NOMO-1 (cell line): ENCODE data around the gene PKM.
"Not testable (repeated sequence)": the region's sequence is repeated elsewhere in the genome, so short reads cannot be mapped to it uniquely, and the experiment has no call there.

Experiments used
- DNase-seq, 2 experiments: peaks; one replicate each; lab custom pipeline; 2025; ENCODE audit not compliant: unreplicated experiment in 2 of 2; lab: John Stamatoyannopoulos, UW

PKM gene

DNA sequence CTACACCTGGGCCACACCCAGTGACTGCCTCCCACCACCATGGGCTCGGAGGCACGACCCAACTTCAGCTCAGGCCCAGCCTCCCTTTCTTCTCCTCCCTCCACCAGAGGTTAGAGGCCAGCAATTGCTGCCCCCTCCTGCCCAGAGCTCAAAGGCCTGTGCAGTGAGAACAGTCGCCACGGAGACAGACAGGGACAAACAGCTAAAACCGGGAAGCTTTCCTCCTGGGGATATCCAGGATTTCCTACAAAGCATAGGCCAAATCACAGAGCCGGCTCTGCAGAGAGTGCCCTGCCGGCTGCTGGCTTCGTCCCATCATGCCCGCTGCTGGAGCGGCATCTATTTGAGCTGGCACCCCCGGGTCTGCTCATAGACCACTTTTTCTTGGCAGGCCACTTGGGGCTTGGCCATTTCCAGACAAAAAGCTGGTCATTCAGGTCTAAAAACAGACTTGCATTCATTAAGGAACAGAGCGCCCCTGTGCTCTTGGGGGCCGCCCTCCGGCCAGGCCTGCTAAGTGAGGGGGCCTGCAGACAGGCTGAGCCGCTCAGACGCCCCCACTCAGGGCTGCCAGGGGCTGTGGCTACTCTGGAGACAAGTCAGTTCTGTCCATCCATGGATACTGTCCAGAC is 50.9 kb downstream of the PKM start:
- DNase-seq: no peak

- no peak for DNase-seq
Measured at GRCh38 chr15:72178976-72179585, 51.9 kb downstream of the PKM start.

- no peak for DNase-seq
Measured at GRCh38 chr15:72176743-72177142, 54.2 kb downstream of the PKM start.

DNA sequence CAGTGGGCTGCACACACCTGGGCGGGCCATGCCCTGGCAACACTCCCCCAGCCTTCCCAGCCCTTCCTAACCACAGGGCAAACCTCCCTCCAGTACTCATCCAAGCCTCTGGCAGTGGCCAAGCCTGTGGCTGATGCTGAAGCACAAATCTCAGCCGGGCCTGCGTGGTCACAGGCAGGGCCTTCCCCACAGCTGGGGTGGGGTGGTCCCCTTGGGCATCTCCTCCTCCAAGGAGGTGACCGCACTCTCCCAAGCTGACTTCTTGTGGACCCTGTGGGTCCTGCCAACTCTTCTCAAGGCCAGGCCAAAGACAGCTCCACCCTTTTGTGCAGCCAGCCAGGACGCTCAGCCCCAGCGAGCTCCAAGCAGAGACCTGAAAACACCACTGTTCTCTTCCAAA is 54.8 kb downstream of the PKM start:
- DNase-seq: no peak

DNA sequence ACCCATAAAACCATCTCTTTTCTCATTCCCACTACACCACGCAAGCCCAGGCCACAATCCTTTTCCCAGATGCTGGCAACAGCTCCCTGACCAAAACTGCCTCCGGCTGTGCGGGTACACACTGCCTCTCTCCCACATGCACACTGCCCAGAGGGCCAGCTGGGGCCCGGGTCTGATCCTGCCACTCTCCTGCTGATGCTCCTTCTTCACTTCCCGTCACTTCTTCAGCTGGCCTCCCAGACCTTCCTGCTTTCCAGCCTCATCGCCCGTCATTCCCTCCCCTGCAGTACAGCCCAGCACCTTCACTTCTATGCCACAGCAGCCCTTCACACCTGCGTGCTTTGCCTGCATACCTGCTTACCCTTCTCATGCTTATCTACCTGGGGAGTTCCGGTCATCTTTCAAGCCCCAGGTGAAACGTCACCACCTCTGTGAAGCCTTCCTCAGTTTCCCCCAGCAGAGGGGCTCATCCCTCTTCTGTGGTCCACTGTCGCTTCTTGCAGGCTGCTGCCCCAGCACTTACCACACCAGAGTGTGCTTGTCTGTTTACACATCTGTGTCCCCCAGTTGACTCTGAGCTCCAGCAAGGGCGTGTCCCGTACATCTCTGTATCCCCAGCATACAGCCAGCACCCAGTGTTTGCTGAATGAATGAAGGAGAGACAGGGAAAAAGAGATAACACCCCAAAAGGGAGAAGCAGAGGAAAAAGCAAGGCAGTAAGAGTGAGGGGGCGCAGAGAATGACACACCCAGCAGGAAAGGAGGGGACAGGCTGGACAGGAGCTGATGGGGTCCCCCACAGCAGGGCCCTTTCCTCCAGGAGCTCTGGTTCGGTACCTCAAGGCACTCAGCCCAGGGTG is 55.6 kb downstream of the PKM start:
- DNase-seq: no peak

- no peak for DNase-seq
Measured at GRCh38 chr15:72174551-72175165, 56.3 kb downstream of the PKM start.

- DNase-seq: no peak
Measured at GRCh38 chr15:72173864-72174550, 57.0 kb downstream of the PKM start.

- DNase-seq: no peak
Measured at GRCh38 chr15:72173401-72173800, 57.6 kb downstream of the PKM start.

- no peak for DNase-seq
Measured at GRCh38 chr15:72172796-72173195, 58.2 kb downstream of the PKM start.

GRCh38 chr15:72171978-72172377 is 59.0 kb downstream of the PKM start:
- DNase-seq: not testable (repeated sequence)

- DNase-seq: no peak
Measured at GRCh38 chr15:72170691-72171090, 60.3 kb downstream of the PKM start.

DNA sequence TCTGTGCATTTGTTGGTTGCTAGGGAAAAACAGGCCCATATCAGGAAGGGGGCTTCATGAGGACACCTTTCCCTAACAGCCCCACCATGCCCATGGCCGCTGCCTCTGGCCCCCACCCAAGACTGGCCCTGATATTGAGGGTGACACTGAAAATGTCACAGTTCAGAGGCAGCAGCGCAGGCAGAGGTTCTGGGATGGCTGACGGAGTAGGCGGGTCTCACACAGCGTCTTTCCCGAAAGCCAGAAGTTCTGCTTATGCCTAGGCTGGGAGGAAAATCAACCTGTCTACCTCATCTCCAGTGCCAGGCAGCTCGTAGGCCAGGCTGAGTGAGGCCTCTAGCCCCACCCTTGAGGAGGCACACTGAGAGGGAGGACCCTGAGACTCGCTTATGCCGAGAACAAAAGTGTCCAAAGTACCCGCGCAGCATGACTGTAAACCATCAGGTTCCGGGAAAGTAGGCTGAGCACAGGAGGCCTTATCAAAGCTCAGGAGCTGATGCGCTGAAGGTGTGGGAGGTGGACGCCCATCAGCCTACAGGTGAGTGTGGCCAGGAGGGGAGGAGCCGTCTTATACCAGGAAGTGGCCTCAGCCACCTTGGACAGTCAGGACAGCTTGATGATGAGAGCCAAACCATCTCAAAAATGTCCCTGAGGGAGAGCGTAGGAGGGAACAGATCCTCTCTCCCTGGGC is 60.9 kb downstream of the PKM start:
- DNase-seq: no peak

DNA sequence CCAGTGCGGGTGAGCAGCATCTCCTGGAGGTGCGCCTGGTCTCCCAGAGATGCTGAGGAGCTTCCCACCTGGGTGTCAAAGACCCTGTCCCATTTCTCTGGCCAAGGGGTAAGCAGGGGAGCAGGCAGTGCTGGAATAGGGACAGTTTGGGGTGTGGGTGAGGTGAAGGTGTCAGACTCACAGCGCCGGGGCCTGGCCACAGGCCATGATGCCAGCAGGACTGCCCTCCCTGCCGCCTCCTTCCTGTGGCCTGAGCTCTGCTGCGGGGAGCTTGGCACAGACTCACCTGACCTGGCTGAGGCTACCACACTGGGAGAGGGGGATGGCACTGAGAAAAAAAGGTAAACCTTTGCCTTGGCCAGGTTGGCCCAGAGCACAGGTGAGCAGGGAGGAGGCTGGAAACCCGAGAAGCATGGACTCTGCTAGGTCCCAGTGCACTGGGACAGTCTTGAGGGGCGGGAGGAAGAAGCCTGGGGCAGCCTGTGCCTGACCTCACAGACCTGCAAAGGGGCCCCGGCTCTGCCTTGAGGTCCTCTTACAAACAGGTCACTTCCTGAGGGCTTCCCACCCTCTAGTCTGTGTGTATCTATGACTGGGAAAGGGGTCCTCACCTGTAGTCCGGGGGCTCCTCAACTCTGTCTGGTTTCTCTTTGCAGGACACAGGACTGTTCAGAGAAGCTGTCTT is 61.6 kb downstream of the PKM start:
- no peak for DNase-seq

DNA sequence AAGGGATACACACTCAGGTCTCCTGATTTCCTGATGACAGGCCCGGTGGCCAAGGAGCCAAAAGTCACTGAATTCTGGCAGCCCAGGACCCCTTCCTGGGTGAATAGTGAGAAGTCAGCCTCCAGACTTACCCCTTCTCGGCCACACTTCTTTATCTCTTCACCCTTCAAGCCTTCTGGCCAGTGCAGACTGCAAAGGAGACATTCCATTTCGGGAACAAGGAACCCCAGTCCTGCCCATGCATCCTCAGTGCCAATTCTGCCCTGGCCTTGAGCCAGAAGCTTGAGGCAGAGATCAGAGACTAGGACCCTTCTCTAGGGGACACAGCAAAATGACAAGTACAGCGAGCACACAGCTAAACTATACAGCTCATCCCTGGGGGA is 62.2 kb downstream of the PKM start:
- no peak for DNase-seq

DNA sequence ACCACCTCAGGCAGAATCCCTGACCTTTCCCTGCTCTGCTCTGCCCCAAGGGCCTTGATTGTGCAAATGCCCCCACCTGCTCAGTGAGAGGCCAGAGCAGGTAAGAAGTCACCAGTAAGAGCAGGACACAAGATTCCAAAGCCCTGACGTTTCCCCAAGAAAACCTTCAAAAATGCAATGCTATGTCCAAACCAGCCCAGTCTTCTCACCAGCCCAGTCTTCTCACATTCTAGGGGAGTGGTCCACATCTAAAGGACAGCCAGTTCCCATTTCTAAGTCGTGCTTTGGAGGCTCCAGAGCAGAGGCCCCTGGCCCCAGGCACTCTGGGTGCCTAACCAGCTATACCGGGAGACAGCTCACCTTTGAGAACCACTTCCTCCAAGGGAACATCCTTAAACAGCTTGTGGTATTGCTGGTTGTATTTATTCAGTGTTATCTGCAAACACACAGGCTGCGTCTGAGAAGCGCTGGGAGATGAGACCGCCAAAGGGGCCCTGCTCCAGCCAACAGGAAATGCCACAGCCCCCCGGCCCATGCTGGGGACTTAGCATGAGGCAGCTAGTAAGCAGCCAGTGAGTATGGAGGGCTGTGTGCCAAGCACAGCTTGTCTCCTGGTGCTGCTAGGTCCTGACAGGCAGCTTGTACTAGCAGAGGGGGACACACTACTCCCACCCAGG is 62.7 kb downstream of the PKM start:
- no peak for DNase-seq

DNA sequence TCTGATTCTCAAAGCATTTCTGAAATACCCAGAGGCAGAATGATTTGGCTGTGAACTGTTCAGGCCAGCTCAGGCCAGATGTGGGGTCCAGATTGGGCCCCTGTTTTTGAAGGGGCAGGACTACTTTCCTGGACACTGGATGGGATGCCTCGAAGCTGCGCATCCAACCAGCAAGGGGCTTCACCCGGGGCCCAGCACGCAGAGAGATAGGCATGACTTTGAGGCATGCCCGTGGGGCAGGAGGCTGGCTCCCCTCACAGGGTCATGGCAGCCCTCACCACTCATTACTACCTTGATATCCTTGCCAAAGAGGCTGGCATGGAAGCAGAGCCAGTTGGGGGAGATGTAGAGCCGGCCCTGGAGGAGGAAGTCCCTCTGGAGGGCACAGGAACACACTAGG is 63.5 kb downstream of the PKM start:
- no peak for DNase-seq

- DNase-seq: no peak
Measured at GRCh38 chr15:72166716-72167417, 64.1 kb downstream of the PKM start.

DNA sequence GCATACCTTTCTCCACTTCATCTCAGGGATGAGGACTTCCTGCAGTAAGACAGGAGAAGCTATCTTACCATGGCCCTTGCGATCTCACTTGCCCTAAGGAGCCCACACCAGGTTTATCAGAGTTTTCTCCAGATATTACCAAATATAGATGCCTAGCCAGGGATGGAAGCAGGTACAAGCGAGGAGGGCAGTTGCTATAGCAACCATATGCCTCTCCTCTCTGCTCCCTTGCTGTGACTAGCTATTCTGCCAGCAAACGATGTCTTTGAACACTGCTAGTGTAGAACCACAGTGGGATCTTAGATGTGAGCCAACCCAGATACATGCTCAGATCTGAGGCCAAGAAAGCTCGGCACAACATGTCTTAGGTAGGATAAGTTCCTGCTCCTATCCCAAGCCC is 67.3 kb downstream of the PKM start:
- no peak for DNase-seq

- DNase-seq: no peak
Measured at GRCh38 chr15:72162569-72162968, 68.4 kb downstream of the PKM start.
